GM12878 (cell line): ENCODE measurements around the gene MTSS2. TPM values are rescaled to one million over a fixed set of nuclear protein-coding genes. Genes with fewer than 3 reads are reported as not detected.

Experiments used
- ATAC-seq: fragments of 200-7000 bp; cut with Tn5 transposase; 3 replicates; pipeline ENCODE4 v1.9.1; 2020; ENCODE audit warnings: mild to moderate bottlenecking, moderate library complexity
- BruUV-seq: library from RNA; stranded (reverse); fragments of 400-500 nt; replicated peaks from 2 replicates; lab custom pipeline; 2021; lab: Mats Ljungman, UMichigan
- CTCF ChIA-PET: fragments of 300-600 bp; sonication (Branson Sonifier 250); formaldehyde crosslinking; extraction: SDS; loops from one replicate; lab custom pipeline; 2021; ENCODE audit warnings: inconsistent platforms; lab: Yijun Ruan, JAX
- POLR2A ChIA-PET: fragments of 350-600 bp; formaldehyde crosslinking; extraction: SDS; loops from one replicate; lab custom pipeline; 2021; ENCODE audit warnings: inconsistent platforms; lab: Charles Lee
- RAD21 ChIA-PET: fragments of 300-600 bp; sonication (Branson Sonifier 250); formaldehyde crosslinking; loops from one replicate; lab custom pipeline; 2023; ENCODE audit warnings: antibody characterized with exemption; ENCODE audit not compliant: unreplicated experiment; lab: Charles Lee
- SMC1A ChIA-PET: fragments of 300-600 bp; sonication (Branson Sonifier 250); formaldehyde crosslinking; loops from one replicate; lab custom pipeline; 2023; ENCODE audit not compliant: unreplicated experiment, uncharacterized antibody; lab: Charles Lee
- DNase-seq: peaks from one replicate; pipeline ENCODE4 v3.0.0-alpha.2; 2011; ENCODE audit warnings: low read depth, low spot score
- FAIRE-seq: peaks from 3 replicates; lab custom pipeline; 2011; peaks lifted over from hg19 to GRCh38; lab: Jason Lieb, UNC
- H2AFZ ChIP-seq: 2 replicates; pipeline ENCODE4 v1.6.0; 2011; ENCODE audit warnings: low read depth, low read length, control low read depth; ENCODE audit not compliant: control insufficient read depth
- H3K27ac ChIP-seq: 2 replicates; pipeline ENCODE4 v1.5.1; 2011; ENCODE audit warnings: control low read depth; ENCODE audit not compliant: control insufficient read depth, insufficient read depth
- H3K27me3 ChIP-seq, 2 experiments: replicated peaks in 1 of 2; 2 replicates each; pipeline versions ENCODE4 v1.6.0 to v1.6.1; 2011; ENCODE audit warnings: low read length in 1 of 2; ENCODE audit not compliant: control insufficient read depth in 2 of 2, insufficient read depth in 2 of 2
- H3K36me3 ChIP-seq, 2 experiments: 2 replicates each; pipeline ENCODE4 v1.5.1; 2011; ENCODE audit warnings: low read length in 1 of 2; ENCODE audit not compliant: control insufficient read depth in 2 of 2, insufficient read depth in 2 of 2
- H3K4me1 ChIP-seq: 2 replicates; pipeline ENCODE4 v1.6.1; 2011; ENCODE audit warnings: mild to moderate bottlenecking, low read length, moderate library complexity, mixed read lengths; ENCODE audit not compliant: control insufficient read depth, insufficient read depth
- H3K4me2 ChIP-seq: 2 replicates; pipeline ENCODE4 v1.6.0; 2011; ENCODE audit warnings: control low read depth; ENCODE audit not compliant: control insufficient read depth, insufficient read depth
- H3K4me3 ChIP-seq: fragments of 200-600 bp; sonication (generic); 2 replicates; pipeline ENCODE4 v1.5.1; 2016
- H3K79me2 ChIP-seq: 2 replicates; pipeline ENCODE4 v1.6.0; 2011; ENCODE audit warnings: low read length; ENCODE audit not compliant: control insufficient read depth, insufficient read depth
- H3K9ac ChIP-seq: 2 replicates; pipeline ENCODE4 v1.8.0; 2011; ENCODE audit warnings: low read length, control low read depth, mixed read lengths; ENCODE audit not compliant: control insufficient read depth, insufficient read depth
- H3K9me3 ChIP-seq: replicated peaks from 3 replicates; pipeline ENCODE4 v1.5.1; 2011; ENCODE audit warnings: mild to moderate bottlenecking, low read length; ENCODE audit not compliant: control insufficient read depth, insufficient read depth
- H4K20me1 ChIP-seq: 2 replicates; pipeline ENCODE4 v1.6.0; 2011; ENCODE audit not compliant: control insufficient read depth, insufficient read depth
- ASH2L ChIP-seq: fragments of 300-600, 200-600 bp; sonication (generic); IDR thresholded peaks from 2 replicates; pipeline ENCODE4 v1.6.1; 2017; ENCODE audit warnings: low read depth, mild to moderate bottlenecking, borderline replicate concordance
- CBX3 ChIP-seq: fragments of 200-600 bp; sonication (generic); IDR thresholded peaks from 2 replicates; pipeline ENCODE4 v1.6.1; 2016; ENCODE audit warnings: low read depth, borderline replicate concordance
- CBX5 ChIP-seq: sonication (generic); IDR thresholded peaks from 2 replicates; pipeline ENCODE4 v1.6.1; 2016; ENCODE audit warnings: low read depth, moderate library complexity, mild to moderate bottlenecking, inconsistent platforms
- CEBPZ ChIP-seq: fragments of 150-350 bp; IDR thresholded peaks from 2 replicates; pipeline ENCODE4 v1.6.1; 2016; ENCODE audit warnings: low read depth, low read length
- CREB1 ChIP-seq: IDR thresholded peaks from 2 replicates; pipeline ENCODE4 v1.6.1; 2012; ENCODE audit warnings: low read depth, mild to moderate bottlenecking, inconsistent platforms
- HSF1 ChIP-seq: fragments of 150-350 bp; IDR thresholded peaks from 2 replicates; pipeline ENCODE4 v1.6.1; 2014; ENCODE audit warnings: mild to moderate bottlenecking, low read depth, low read length
- LARP7 ChIP-seq: fragments of 450-650 bp; IDR thresholded peaks from 2 replicates; pipeline ENCODE4 v1.6.1; 2017; ENCODE audit warnings: mild to moderate bottlenecking
- MYC ChIP-seq: IDR thresholded peaks from 2 replicates; pipeline ENCODE4 v1.6.1; 2011; ENCODE audit warnings: mild to moderate bottlenecking, low read length, moderate library complexity, inconsistent platforms; ENCODE audit not compliant: insufficient read depth, insufficient replicate concordance, insufficient read length, severe bottlenecking
- NKRF ChIP-seq: fragments of 450-650 bp; conservative IDR thresholded peaks from 2 replicates; pipeline ENCODE4 v1.6.1; 2017; ENCODE audit warnings: mild to moderate bottlenecking, moderate library complexity
- PKNOX1 ChIP-seq: fragments of 450-650 bp; IDR thresholded peaks from 2 replicates; pipeline ENCODE4 v1.6.1; 2016; ENCODE audit warnings: mild to moderate bottlenecking
- RUNX3 ChIP-seq: IDR thresholded peaks from 2 replicates; pipeline ENCODE4 v1.6.1; 2012; ENCODE audit warnings: low read length, inconsistent platforms
- SRF ChIP-seq, 2 experiments: IDR thresholded peaks; 2 replicates each; pipeline ENCODE4 v1.6.1; 2011; ENCODE audit warnings: low read depth in 2 of 2, low read length in 2 of 2, mild to moderate bottlenecking in 1 of 2, moderate library complexity in 1 of 2
- TARDBP ChIP-seq: IDR thresholded peaks from 2 replicates; pipeline ENCODE4 v1.6.1; 2016; ENCODE audit warnings: borderline replicate concordance
- TCF3 ChIP-seq: IDR thresholded peaks from 2 replicates; pipeline ENCODE4 v1.6.1; 2012; ENCODE audit warnings: low read depth, mild to moderate bottlenecking, low read length, borderline replicate concordance; ENCODE audit not compliant: insufficient read depth
- USF2 ChIP-seq: IDR thresholded peaks from 2 replicates; pipeline ENCODE4 v1.6.1; 2011; ENCODE audit warnings: low read depth, low read length, improper control_type of control experiment, borderline replicate concordance
- WGBS: methylation state at CpG from one replicate; pipeline ENCODE4 v1.1.6; 2016; ENCODE audit warnings: low lambda C conversion rate; ENCODE audit not compliant: insufficient replicate concordance, insufficient coverage; ENCODE audit errors: missing lambda C conversion rate; 5-methylcytosine and 5-hydroxymethylcytosine counted together
- in situ Hi-C: fragments of 300-500 bp; cut with MboI; formaldehyde crosslinking; loops from 9 replicates; pipeline ENCODE4 v1.14.3; 2018; ENCODE audit warnings: mixed read lengths
- intact Hi-C: fragments of 100-400 bp; cut with micrococcal nuclease; formaldehyde crosslinking; loops from one replicate; pipeline ENCODE4 v1.14.2; 2022; ENCODE audit not compliant: unreplicated experiment
- polyA plus RNA-seq, 11 experiments: library from polyadenylated mRNA; depleted of rRNA in 4 of 11; unstranded in 6 of 11; stranded (reverse) in 5 of 11; fragments of >200 nt; fragmentation: Nextera tagmentation in 4 of 11; fragmentation: Illumina TruSeq in 1 of 11; extraction: Ambion mirVana in 4 of 11; extraction: Trizol in 1 of 11; gene quantifications; 1 replicate in 1 of 11; 2 replicates in 10 of 11; pipeline versions ENCODE4 v1.2.1 to v1.2.3, GENCODE V29; 2011 to 2016; ENCODE audit warnings: inconsistent platforms in 2 of 11, missing spikeins in 2 of 11, low read depth in 1 of 11
- total RNA-seq, 4 experiments: library from RNA; depleted of rRNA in 3 of 4; stranded (reverse); fragments of >200 nt in 3 of 4; fragmentation: Illumina TruSeq in 1 of 4; extraction: Trizol in 1 of 4; gene quantifications; 2 replicates each; pipeline versions ENCODE4 v1.2.1 to v1.2.3, GENCODE V29; 2013 to 2021

Gene MTSS2
- total and polyA plus RNA-seq, 10 of the 15 experiments (the other 5 are each of a cell fraction or from before 2014, with no cell fraction given): under 0.01 to 0.51 (median 0.14) TPM; not detected in 4

GRCh38 chr16:70701036-70701435, 15.2 kb upstream of the MTSS2 start:
- Histone ChIP-seq H3K79me2 (no peaks in the 10 kb centered on the region), H3K4me3 (no peak overlapping the region), H3K36me3 (no peaks in the 10 kb centered on the region; a peak in 3 of 4 replicates), H3K9ac (no peak overlapping the region), H4K20me1 (no peaks in the 10 kb centered on the region), H3K27me3 (no peaks in the 10 kb centered on the region), H3K9me3 (no peaks in the 10 kb centered on the region), H2AFZ (no peak overlapping the region), H3K4me2 (no peak overlapping the region), H3K27ac (no peak overlapping the region), H3K4me1 (no peaks in the 10 kb centered on the region)
- ChIA-PET SMC1A (no interaction called here), CTCF (no interaction called here), POLR2A (no interaction called here), RAD21 (no interaction called here)
- in situ Hi-C loops: no loop called here
- intact Hi-C loops: no loop called here
- ATAC-seq: no peak
- no peak for DNase-seq
- no peak for FAIRE-seq
- WGBS: 71% methylated on average over 3 of the region's 3 CpGs
- no TSS peak for BruUV-seq
- TF ChIP-seq ASH2L (no peak), LARP7 (no peak), CBX5 (no peak), RUNX3 (no peak), HSF1 (no peak), SRF (IDR thresholded peaks at IDR 0.05; ENCODE audit: low read depth in 2 of 2, low read length in 2 of 2) (no peak), CREB1 (no peak), NKRF (no peak), USF2 (no peak), CBX3 (no peak), TARDBP (no peak), CEBPZ (no peak), TCF3 (no peak), PKNOX1 (no peak), MYC (no peak)
